GM23248 (cell line): ENCODE results near the gene ERC1.

ENCODE experiments used
- EZH2 ChIP-seq: fragments of 200-600 bp; sonication (generic); IDR thresholded peaks from 2 replicates; pipeline ENCODE4 v1.6.1; 2018; ENCODE audit warnings: antibody characterized with exemption, mild to moderate bottlenecking; ENCODE audit not compliant: insufficient read depth, poor library complexity, severe bottlenecking
- EZH2phosphoT487 ChIP-seq: fragments of 200-600 bp; sonication (generic); IDR thresholded peaks from 2 replicates; pipeline ENCODE4 v1.6.1; 2018; ENCODE audit warnings: antibody characterized with exemption, moderate library complexity, mild to moderate bottlenecking, low read depth; ENCODE audit not compliant: insufficient read depth

- TF ChIP-seq EZH2 = no peak
- no peak for TF ChIP-seq EZH2phosphoT487
These were observed 9.7 kb upstream of the ERC1 start for GRCh38 chr12:981176-981828.
